Measurements from ENCODE around the gene SDK1.

DNA sequence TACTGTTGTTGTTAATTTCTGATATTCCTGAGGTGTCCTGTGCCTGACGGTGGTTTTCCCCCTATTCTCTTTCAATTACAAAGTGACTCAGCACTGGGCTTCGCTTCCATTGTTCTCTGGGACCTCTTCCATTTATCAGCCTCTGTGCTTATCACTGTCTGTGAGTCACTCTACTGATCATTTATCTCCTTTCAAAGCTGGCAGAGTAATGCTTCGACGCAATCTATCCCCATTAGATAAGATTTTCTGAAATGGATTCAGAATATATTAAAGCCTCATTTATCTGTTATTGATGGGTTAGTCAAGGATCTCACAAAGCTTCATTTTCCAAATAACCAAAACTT is 679.2 kb downstream of the SDK1 start:
- no peak for TF ChIP-seq POLR2A (IDR thresholded peaks at IDR 0.05)
- no peak for TF ChIP-seq CTCF (IDR thresholded peaks at IDR 0.05)
